K562 (cell line): ENCODE measurements around the gene SPTBN4. TPM values are rescaled to one million over a fixed set of nuclear protein-coding genes. Genes with fewer than 3 reads are reported as not detected.

ENCODE experiments used
- ATF1 ChIP-seq, 2 experiments: fragments of 450-650 bp in 1 of 2; IDR thresholded peaks; 2 replicates each; pipeline ENCODE4 v1.6.1; 2016; ENCODE audit warnings: missing compliant biosample characterization in 1 of 2, missing genetic modification characterization in 1 of 2
- BRCA1 ChIP-seq, 2 experiments: fragments of 450-650 bp in 1 of 2; sonication (generic) in 1 of 2; formaldehyde crosslinking in 1 of 2; IDR thresholded peaks; 2 replicates each; pipeline versions ENCODE4 v1.5.0 to v1.6.1; 2017 to 2020; ENCODE audit warnings: mild to moderate bottlenecking in 1 of 2, missing genetic modification reagents in 1 of 2
- ZC3H4 ChIP-seq: sonication (generic); formaldehyde crosslinking; IDR thresholded peaks from 2 replicates; pipeline ENCODE4 v1.9.0; 2021; ENCODE audit warnings: missing genetic modification reagents, borderline replicate concordance
- polyA plus RNA-seq, 8 experiments: library from polyadenylated mRNA; depleted of rRNA in 4 of 8; stranded (reverse) in 5 of 8; unstranded in 3 of 8; fragments of >200 nt; fragmentation: Nextera tagmentation in 2 of 8; fragmentation: Illumina TruSeq in 1 of 8; extraction: Ambion mirVana in 2 of 8; extraction: Trizol in 1 of 8; gene quantifications; 2 replicates each; pipeline versions ENCODE4 v1.2.1 to v1.2.3, GENCODE V29; 2011 to 2014; ENCODE audit warnings: inconsistent platforms in 1 of 8, missing spikeins in 1 of 8
- total RNA-seq, 7 experiments: library from RNA; depleted of rRNA in 6 of 7; stranded (reverse); fragments of >200 nt in 6 of 7; fragmentation: Illumina TruSeq in 2 of 7; extraction: Trizol in 2 of 7; gene quantifications; 2 replicates each; pipeline versions ENCODE4 v1.2.1 to v1.2.3, GENCODE V29; 2011 to 2021; ENCODE audit warnings: low replicate concordance in 1 of 7
- TF ChIP-seq, protein P1 (sequence below), 2 experiments: fragments of 450-650 bp; IDR thresholded peaks; 2 replicates each; pipeline ENCODE4 v1.6.1; 2016; ENCODE audit warnings: mild to moderate bottlenecking in 2 of 2, borderline replicate concordance in 1 of 2, low read depth in 1 of 2, moderate library complexity in 1 of 2
- TF ChIP-seq, protein P2 (sequence below): fragments of 200-600 bp; sonication (generic); IDR thresholded peaks from one replicate; pipeline ENCODE4 v1.6.1; 2012; ENCODE audit warnings: mild to moderate bottlenecking, low read depth, low read length, inconsistent platforms

Gene SPTBN4
- total and polyA plus RNA-seq, 9 of the 15 experiments (the other 6 are each of a cell fraction or from before 2014, with no cell fraction given) = 0.01 to 1.5 (median 0.86) TPM

DNA sequence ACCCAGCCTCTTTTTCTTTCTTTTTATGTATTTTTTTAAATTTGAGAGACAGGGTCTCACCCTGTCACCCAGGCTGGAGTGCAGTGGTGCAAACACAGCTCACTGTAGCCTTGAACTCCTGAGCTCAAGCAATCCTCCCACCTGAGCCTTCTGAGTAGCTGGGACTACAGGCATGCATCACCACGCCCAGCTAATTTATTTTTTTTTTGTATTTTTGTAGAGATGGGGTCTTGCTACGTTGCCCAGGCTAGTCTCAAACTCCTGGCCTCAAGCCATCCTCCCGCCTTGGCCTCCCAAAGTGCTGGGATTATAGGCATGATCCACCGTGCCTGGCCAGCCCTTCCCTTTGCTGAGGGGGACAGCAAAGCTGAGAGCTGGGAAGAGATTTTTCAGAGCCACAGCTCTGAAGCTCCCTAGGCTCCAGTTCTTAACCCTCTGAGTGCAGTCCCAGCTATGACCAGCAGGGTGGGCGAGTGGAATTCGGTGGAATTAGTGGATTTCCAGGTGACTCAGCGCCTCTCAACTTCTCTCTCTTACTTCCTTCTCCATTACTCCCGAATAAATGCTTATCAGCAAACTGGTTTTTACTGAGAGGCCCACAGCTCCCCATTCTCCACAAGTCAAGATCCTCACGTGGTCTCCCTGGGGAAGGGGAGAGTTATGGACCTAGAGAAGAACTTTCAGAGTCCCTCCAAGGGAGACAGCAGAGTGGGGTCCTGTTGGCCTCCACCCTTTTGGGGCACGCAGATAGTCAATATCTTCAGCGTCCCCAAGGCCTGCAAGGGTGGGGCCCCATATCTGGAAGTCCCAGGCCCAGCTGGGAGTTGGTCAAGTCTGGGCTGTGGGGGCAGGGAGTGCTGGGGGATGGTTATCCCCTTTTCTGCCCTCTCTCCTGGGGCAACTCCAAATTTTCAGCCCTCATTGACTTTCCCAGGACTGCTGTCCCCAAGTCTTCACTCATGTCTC, 2.5 kb upstream of the SPTBN4 start (continued):
- TF ChIP-seq, protein P1, sequence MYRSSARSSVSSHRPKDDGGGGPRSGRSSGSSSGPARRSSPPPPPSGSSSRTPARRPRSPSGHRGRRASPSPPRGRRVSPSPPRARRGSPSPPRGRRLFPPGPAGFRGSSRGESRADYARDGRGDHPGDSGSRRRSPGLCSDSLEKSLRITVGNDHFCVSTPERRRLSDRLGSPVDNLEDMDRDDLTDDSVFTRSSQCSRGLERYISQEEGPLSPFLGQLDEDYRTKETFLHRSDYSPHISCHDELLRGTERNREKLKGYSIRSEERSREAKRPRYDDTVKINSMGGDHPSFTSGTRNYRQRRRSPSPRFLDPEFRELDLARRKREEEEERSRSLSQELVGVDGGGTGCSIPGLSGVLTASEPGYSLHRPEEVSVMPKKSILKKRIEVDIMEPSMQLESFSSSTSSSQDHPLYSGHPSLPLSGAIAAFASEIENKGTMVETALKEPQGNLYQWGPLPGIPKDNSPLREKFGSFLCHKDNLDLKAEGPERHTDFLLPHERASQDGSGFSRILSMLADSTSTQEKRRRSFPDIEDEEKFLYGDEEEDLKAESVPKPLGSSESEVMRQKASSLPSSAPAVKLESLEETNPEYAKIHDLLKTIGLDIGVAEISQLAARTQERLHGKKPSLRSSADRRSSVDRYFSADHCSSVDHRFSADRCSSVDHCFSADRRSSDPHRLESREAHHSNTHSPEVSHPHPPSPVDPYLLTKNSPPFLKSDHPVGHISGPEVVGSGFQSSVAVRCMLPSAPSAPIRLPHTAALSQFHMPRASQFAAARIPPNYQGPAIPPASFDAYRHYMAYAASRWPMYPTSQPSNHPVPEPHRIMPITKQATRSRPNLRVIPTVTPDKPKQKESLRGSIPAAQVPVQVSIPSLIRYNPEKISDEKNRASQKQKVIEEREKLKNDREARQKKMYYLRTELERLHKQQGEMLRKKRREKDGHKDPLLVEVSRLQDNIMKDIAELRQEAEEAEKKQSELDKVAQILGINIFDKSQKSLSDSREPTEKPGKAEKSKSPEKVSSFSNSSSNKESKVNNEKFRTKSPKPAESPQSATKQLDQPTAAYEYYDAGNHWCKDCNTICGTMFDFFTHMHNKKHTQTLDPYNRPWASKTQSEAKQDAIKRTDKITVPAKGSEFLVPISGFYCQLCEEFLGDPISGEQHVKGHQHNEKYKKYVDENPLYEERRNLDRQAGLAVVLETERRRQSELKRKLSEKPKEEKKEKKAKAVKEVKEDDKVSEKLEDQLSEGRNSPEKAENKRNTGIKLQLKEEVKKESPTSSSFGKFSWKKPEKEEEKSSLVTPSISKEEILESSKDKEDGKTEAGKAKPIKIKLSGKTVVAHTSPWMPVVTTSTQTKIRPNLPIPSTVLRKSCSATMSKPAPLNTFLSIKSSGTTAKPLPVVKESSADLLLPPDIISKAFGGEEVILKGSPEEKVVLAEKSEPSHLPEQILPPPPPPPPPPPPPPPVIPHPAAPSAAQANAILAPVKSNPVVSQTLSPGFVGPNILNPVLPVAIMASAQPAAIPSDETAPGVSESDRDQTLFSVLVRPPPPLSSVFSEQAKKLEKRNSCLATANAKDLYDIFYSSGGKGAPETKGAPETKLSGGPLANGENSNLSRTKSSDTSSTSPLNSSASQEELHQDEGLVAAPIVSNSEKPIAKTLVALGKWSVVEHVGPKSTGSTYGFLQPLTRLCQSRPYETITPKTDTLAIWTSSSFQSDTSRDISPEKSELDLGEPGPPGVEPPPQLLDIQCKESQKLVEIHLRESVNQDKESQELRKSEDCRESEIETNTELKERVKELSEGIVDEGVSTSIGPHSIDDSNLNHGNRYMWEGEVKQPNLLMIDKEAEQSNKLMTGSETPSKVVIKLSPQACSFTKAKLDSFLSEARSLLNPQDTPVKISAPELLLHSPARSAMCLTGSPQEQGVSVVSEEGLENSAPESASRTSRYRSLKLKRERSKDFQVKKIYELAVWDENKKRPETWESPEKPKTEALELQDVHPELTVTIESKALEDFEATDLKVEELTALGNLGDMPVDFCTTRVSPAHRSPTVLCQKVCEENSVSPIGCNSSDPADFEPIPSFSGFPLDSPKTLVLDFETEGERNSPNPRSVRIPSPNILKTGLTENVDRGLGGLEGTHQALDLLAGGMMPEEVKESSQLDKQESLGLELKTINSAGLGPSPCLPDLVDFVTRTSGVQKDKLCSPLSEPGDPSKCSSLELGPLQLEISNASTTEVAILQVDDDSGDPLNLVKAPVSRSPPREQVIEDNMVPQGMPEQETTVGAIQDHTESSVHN (IDR thresholded peaks at IDR 0.05; ENCODE audit: borderline replicate concordance in 1 of 2, low read depth in 1 of 2) = no peak
- no peak for TF ChIP-seq ATF1 (CRISPR knock-in tag; IDR thresholded peaks at IDR 0.05)
- peak; percentile 47 for TF ChIP-seq ATF1 (tag; IDR thresholded peaks at IDR 0.05)
- TF ChIP-seq ZC3H4 = no peak
- TF ChIP-seq, protein P2, sequence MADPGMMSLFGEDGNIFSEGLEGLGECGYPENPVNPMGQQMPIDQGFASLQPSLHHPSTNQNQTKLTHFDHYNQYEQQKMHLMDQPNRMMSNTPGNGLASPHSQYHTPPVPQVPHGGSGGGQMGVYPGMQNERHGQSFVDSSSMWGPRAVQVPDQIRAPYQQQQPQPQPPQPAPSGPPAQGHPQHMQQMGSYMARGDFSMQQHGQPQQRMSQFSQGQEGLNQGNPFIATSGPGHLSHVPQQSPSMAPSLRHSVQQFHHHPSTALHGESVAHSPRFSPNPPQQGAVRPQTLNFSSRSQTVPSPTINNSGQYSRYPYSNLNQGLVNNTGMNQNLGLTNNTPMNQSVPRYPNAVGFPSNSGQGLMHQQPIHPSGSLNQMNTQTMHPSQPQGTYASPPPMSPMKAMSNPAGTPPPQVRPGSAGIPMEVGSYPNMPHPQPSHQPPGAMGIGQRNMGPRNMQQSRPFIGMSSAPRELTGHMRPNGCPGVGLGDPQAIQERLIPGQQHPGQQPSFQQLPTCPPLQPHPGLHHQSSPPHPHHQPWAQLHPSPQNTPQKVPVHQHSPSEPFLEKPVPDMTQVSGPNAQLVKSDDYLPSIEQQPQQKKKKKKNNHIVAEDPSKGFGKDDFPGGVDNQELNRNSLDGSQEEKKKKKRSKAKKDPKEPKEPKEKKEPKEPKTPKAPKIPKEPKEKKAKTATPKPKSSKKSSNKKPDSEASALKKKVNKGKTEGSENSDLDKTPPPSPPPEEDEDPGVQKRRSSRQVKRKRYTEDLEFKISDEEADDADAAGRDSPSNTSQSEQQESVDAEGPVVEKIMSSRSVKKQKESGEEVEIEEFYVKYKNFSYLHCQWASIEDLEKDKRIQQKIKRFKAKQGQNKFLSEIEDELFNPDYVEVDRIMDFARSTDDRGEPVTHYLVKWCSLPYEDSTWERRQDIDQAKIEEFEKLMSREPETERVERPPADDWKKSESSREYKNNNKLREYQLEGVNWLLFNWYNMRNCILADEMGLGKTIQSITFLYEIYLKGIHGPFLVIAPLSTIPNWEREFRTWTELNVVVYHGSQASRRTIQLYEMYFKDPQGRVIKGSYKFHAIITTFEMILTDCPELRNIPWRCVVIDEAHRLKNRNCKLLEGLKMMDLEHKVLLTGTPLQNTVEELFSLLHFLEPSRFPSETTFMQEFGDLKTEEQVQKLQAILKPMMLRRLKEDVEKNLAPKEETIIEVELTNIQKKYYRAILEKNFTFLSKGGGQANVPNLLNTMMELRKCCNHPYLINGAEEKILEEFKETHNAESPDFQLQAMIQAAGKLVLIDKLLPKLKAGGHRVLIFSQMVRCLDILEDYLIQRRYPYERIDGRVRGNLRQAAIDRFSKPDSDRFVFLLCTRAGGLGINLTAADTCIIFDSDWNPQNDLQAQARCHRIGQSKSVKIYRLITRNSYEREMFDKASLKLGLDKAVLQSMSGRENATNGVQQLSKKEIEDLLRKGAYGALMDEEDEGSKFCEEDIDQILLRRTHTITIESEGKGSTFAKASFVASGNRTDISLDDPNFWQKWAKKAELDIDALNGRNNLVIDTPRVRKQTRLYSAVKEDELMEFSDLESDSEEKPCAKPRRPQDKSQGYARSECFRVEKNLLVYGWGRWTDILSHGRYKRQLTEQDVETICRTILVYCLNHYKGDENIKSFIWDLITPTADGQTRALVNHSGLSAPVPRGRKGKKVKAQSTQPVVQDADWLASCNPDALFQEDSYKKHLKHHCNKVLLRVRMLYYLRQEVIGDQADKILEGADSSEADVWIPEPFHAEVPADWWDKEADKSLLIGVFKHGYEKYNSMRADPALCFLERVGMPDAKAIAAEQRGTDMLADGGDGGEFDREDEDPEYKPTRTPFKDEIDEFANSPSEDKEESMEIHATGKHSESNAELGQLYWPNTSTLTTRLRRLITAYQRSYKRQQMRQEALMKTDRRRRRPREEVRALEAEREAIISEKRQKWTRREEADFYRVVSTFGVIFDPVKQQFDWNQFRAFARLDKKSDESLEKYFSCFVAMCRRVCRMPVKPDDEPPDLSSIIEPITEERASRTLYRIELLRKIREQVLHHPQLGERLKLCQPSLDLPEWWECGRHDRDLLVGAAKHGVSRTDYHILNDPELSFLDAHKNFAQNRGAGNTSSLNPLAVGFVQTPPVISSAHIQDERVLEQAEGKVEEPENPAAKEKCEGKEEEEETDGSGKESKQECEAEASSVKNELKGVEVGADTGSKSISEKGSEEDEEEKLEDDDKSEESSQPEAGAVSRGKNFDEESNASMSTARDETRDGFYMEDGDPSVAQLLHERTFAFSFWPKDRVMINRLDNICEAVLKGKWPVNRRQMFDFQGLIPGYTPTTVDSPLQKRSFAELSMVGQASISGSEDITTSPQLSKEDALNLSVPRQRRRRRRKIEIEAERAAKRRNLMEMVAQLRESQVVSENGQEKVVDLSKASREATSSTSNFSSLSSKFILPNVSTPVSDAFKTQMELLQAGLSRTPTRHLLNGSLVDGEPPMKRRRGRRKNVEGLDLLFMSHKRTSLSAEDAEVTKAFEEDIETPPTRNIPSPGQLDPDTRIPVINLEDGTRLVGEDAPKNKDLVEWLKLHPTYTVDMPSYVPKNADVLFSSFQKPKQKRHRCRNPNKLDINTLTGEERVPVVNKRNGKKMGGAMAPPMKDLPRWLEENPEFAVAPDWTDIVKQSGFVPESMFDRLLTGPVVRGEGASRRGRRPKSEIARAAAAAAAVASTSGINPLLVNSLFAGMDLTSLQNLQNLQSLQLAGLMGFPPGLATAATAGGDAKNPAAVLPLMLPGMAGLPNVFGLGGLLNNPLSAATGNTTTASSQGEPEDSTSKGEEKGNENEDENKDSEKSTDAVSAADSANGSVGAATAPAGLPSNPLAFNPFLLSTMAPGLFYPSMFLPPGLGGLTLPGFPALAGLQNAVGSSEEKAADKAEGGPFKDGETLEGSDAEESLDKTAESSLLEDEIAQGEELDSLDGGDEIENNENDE = no peak
- TF ChIP-seq BRCA1 (IDR thresholded peaks at IDR 0.05) = no peak
- no peak for TF ChIP-seq BRCA1 (CRISPR knock-in tag; IDR thresholded peaks at IDR 0.05)
